GM12801 (cell line): ENCODE data around the gene GABARAPL2.

Source experiments
- TF ChIP-seq, protein P1 (sequence below): IDR thresholded peaks from one replicate; pipeline ENCODE4 v1.5.1; 2011; ENCODE audit warnings: control low read depth; ENCODE audit not compliant: insufficient read length; ENCODE audit errors: extremely low read depth

The GABARAPL2 gene

GRCh38 chr16:75546293-75546692 lies 19.9 kb upstream of the GABARAPL2 start:
- TF ChIP-seq, protein P1, sequence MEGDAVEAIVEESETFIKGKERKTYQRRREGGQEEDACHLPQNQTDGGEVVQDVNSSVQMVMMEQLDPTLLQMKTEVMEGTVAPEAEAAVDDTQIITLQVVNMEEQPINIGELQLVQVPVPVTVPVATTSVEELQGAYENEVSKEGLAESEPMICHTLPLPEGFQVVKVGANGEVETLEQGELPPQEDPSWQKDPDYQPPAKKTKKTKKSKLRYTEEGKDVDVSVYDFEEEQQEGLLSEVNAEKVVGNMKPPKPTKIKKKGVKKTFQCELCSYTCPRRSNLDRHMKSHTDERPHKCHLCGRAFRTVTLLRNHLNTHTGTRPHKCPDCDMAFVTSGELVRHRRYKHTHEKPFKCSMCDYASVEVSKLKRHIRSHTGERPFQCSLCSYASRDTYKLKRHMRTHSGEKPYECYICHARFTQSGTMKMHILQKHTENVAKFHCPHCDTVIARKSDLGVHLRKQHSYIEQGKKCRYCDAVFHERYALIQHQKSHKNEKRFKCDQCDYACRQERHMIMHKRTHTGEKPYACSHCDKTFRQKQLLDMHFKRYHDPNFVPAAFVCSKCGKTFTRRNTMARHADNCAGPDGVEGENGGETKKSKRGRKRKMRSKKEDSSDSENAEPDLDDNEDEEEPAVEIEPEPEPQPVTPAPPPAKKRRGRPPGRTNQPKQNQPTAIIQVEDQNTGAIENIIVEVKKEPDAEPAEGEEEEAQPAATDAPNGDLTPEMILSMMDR = no peak

DNA sequence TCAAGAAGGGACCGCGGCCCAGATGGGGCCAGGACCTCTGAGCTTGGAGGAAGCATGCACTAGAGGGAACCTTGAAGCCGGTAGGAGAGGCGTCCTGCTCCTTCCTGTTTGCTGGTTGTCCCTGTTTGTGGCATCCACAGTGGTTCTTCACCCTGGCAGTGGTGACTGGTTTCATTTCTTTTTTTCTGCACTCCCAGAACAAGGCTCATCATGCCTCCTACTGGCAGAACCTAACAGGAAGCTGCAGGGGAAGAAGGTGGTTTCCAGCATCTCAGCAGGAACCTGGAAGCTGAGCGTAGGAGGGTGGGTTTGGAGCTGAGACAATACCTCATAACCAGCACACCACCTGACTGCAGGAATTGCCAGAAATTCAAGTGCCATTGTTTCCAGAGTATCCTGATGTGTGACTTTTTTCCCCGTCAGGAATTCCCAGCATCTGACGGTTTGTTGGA lies 15.9 kb upstream of the GABARAPL2 start:
- TF ChIP-seq, protein P1 = no peak

DNA sequence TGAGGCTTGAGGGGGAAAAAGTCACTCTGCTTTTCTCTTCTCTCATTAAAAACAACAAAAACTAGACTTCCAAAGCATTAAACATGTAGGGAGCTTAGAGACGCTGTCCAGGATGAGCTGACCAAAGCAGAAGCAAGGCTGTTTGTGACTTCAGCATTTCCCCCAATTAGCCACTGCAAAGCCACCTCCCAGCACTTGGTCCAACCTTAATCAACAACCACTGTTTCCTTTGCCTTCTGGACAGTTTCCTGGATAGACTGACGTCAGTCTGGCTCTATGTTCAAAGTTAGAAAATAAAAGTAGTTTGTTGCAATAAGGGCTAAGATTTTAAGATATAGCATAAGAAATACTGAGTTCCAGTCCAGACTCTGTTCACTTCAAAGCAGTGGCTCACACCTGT lies 13.2 kb upstream of the GABARAPL2 start:
- TF ChIP-seq, protein P1 = no peak

- TF ChIP-seq, protein P1 = no peak
Observed at GRCh38 chr16:75555213-75555706, 10.9 kb upstream of the GABARAPL2 start.

- TF ChIP-seq, protein P1 = no peak
Observed at GRCh38 chr16:75555707-75556430, 10.3 kb upstream of the GABARAPL2 start, which contains the start of gene TMEM231. Gene TMEM231, minus strand, starts transcription at chr16:75556252. Its CDS starts 43 bp downstream, at chr16:75556209.

DNA sequence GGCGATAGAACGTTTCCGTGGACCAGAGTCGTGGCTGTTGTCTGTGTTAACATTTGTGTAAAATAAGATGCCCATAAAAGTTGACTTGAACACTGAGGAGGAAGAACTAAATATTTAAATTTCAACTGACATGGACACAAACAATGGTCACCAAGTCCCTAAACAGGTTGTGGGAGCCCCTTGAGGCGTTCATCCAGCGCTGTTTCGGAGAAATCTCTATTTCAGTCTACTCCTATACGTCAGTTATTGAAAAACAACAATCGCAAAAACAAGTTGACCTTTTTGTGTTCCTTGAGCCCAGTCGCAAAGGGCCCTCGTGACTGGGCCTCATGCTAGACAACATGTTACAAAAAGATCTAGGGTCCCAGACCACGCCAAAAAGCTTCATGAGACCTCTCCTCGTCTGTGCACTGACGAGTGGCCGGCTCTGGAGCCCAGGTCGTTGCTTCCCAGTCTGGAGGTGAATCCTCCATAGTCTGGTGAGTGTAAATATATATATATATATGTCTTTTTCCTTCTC lies 9.7 kb upstream of the GABARAPL2 start:
- TF ChIP-seq, protein P1 = no peak

GRCh38 chr16:75558846-75559401 lies 7.3 kb upstream of the GABARAPL2 start:
- TF ChIP-seq, protein P1 = no peak
